GM12864 (cell line): Measurements from ENCODE around the gene CENPI.

Experiments
- DNase-seq: peaks from one replicate; pipeline ENCODE4 v3.0.0-alpha.2; 2011; ENCODE audit warnings: low read depth
- H3K4me3 ChIP-seq: 2 replicates; pipeline ENCODE4 v1.5.1; 2011; ENCODE audit warnings: mild to moderate bottlenecking, low read depth, low read length, control low read depth
- CTCF ChIP-seq: IDR thresholded peaks from 2 replicates; pipeline ENCODE4 v1.5.1; 2011; ENCODE audit warnings: low read depth, mild to moderate bottlenecking, moderate library complexity, low read length, control low read depth, inconsistent platforms; ENCODE audit errors: missing control alignments

The CENPI gene

GRCh38 chrX:101117701-101118100, 19.7 kb downstream of the CENPI start:
- DNase-seq, result no peak

DNA sequence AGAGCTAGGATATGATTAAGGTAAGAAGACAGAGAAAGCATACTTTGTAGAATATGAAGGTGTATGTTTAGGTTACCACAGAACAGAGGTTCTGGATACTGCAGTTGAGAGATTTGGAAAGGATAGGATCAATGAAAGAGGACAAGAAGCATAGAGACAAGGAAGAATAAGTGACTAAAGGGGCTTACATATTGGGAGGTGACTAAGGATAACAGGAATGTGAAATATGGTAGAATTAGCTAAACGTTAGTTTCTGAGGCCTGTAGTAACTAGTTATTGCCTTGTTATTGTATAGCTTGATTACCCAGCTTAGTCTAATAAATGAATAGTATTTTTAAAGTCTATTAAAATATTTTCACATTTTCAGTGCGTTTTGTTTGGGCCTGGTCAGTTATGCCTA, 38.2 kb downstream of the CENPI start:
- DNase-seq, result no peak
- H3K4me3 ChIP-seq, result no peak overlapping the region
- no peak for TF ChIP-seq CTCF

More at GRCh38 chrX:101117701-101118100, 19.7 kb downstream of the CENPI start:
- TF ChIP-seq CTCF, result no peak
- no peak overlapping the region for H3K4me3 ChIP-seq
